Type B pancreatic cell (in vitro differentiated cells): ENCODE measurements around the gene LIMS2. TPM values are rescaled to one million over a fixed set of nuclear protein-coding genes. Genes with fewer than 3 reads are reported as not detected.
A peak's percentile ranks its signal among the peaks of the same experiment; 100 is the strongest.

ENCODE experiments used
- DNase-seq: peaks from one replicate; pipeline ENCODE4 v3.0.0; 2021; ENCODE audit warnings: mixed read lengths; ENCODE audit not compliant: unreplicated experiment; ENCODE audit errors: extremely low spot score
- H3K27ac Mint-ChIP-seq: 2 replicates; pipeline ENCODE4 v1.8.0; 2021; ENCODE audit warnings: mild to moderate bottlenecking, mixed read lengths
- H3K27me3 Mint-ChIP-seq: 2 replicates; pipeline ENCODE4 v1.8.0; 2021; ENCODE audit warnings: mixed read lengths
- H3K36me3 Mint-ChIP-seq: 2 replicates; pipeline ENCODE4 v1.8.0; 2021; ENCODE audit warnings: mixed read lengths
- H3K4me1 Mint-ChIP-seq: one replicate; pipeline ENCODE4 v1.8.0; 2021; ENCODE audit warnings: mixed read lengths; ENCODE audit not compliant: unreplicated experiment
- H3K4me3 Mint-ChIP-seq: 2 replicates; pipeline ENCODE4 v1.8.0; 2021; ENCODE audit warnings: mild to moderate bottlenecking, mixed read lengths
- H3K9me3 Mint-ChIP-seq: 2 replicates; pipeline ENCODE4 v1.8.0; 2021; ENCODE audit warnings: mixed read lengths
- total RNA-seq: library from RNA; stranded (reverse); gene quantifications from 2 replicates; pipeline ENCODE4 v1.2.1, GENCODE V29; 2021; ENCODE audit warnings: low replicate concordance
- TF ChIP-seq, protein P1 (sequence below): fragments of 200-600 bp; sonication (generic); conservative IDR thresholded peaks from 2 replicates; pipeline ENCODE4 v1.5.0; 2021; ENCODE audit warnings: antibody characterized with exemption, mild to moderate bottlenecking

The LIMS2 gene
- total RNA-seq, 1 donor from 2014 or later: 13.1 TPM

DNA sequence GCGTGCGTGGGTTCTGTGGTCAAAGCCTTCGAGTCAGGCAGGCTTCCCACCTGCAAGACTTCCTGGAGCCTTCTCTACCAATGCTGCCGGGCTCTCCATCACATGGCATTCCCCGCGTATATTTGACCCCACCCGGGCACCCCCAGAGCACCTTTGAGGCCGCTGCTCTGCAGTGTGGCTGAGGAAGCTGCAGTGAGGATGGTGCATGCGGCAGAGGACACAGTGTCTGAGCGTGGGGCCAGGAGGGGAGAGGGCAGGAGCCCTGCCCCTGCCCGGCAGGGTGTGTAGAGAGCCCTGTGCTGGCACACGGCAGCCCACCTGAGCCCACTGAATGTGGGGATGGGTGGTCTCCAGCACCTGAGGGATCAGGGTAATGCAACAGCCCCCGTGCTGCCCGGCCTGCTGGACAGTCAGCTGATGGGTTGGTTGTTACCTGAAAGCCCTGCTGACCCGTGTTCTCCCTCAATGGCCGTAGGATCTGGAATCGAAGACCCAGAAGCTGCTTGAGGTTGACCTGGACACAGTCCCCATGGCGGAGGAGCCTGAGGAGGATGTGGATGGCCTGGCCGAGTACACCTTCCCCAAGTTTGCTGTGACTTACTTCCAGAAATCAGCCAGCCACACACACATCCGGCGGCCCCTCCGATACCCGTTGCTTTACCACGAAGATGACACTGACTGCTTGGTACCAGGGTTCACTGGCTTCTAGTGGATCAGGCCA lies 66.1 kb downstream of the LIMS2 start:
- Mint-ChIP-seq H3K4me1 (no peaks in the 10 kb centered on the region), H3K4me3 (no peak overlapping the region), H3K36me3 (no peaks in the 10 kb centered on the region), H3K27ac (no peak overlapping the region), H3K9me3 (peaks cover 7% of the 10 kb centered on the region), H3K27me3 (peaks cover 5% of the 10 kb centered on the region)
- DNase-seq: peak; percentile 59
- TF ChIP-seq, protein P1, sequence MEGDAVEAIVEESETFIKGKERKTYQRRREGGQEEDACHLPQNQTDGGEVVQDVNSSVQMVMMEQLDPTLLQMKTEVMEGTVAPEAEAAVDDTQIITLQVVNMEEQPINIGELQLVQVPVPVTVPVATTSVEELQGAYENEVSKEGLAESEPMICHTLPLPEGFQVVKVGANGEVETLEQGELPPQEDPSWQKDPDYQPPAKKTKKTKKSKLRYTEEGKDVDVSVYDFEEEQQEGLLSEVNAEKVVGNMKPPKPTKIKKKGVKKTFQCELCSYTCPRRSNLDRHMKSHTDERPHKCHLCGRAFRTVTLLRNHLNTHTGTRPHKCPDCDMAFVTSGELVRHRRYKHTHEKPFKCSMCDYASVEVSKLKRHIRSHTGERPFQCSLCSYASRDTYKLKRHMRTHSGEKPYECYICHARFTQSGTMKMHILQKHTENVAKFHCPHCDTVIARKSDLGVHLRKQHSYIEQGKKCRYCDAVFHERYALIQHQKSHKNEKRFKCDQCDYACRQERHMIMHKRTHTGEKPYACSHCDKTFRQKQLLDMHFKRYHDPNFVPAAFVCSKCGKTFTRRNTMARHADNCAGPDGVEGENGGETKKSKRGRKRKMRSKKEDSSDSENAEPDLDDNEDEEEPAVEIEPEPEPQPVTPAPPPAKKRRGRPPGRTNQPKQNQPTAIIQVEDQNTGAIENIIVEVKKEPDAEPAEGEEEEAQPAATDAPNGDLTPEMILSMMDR: no peak

- Mint-ChIP-seq H3K4me1 (no peaks in the 10 kb centered on the region), H3K27ac (no peak overlapping the region), H3K36me3 (no peaks in the 10 kb centered on the region), H3K9me3 (peaks cover 8% of the 10 kb centered on the region), H3K27me3 (peaks cover 3% of the 10 kb centered on the region), H3K4me3 (no peak overlapping the region)
- TF ChIP-seq, protein P1: no peak
- DNase-seq: peak; percentile 60
These were observed 67.0 kb downstream of the LIMS2 start for GRCh38 chr2:127608061-127609030.

DNA sequence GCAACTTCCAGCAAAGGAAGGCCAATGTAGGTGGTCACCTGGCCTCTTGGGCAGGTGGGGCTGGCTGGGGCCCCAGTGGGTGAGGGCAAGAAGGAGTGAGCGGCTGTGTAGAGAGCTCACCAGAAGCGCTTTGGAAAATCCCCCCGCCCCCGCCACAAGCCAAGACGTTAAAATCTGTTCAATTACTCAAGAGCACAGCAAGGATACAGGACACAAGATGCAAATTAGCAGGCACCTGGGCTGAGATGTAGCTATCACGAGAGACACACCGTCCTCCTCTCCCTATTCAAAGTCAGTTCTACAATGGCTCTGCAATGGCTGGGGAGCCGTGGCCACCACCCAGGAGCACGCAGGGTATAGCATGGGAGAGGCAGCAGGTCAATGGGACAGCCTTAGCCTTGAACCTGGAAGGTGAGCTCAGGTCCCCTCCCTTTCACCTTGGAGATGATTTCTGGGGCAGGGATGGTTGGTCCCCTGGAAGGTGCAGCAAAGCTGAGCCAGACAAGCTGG lies 67.9 kb downstream of the LIMS2 start:
- Mint-ChIP-seq H3K27me3 (no peaks in the 10 kb centered on the region), H3K36me3 (no peaks in the 10 kb centered on the region), H3K4me1 (no peaks in the 10 kb centered on the region), H3K4me3 (no peak overlapping the region), H3K27ac (no peak overlapping the region), H3K9me3 (peaks cover 8% of the 10 kb centered on the region)
- TF ChIP-seq, protein P1: no peak
- peak; percentile 57 for DNase-seq

DNA sequence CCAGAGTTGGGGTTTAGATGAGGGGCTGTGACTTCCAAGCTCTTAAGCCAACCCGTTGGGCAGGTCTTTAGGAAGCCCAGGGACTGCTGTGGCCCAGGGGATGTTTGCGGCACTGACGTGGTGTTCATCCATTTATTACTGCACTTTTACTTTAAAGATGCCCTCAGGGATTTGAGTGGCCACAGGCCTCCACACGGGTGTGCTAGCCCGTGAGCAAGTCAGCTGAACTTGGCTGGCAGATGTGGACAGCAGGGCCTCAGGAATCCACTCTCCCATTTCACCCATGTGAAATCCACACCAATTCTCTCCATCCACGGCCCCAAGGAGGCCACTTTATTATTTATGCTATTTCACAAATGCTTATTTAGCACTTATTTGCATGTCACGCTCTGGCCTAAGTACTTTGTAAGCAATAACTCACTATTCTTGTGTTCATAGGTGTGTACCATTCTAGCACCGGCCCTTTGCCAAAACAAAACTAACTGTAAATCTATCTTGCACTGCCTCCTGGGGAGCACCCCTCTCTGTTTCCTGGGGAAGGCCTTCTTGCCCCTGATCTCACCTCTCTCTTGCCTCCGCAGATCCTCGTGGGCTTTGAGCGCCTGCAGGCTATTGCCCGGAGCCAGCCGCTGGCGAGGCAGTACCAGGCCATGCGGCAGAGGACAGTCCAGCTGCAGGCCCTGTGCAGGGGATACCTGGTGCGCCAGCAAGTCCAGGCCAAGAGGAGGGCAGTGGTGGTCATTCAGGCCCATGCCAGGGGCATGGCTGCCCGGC lies 68.5 kb downstream of the LIMS2 start:
- Mint-ChIP-seq H3K4me1 (no peaks in the 10 kb centered on the region), H3K4me3 (no peak overlapping the region), H3K9me3 (peaks cover 8% of the 10 kb centered on the region), H3K27ac (no peak overlapping the region), H3K36me3 (no peaks in the 10 kb centered on the region), H3K27me3 (no peaks in the 10 kb centered on the region)
- peak; percentile 58 for DNase-seq
- TF ChIP-seq, protein P1: no peak

- DNase-seq: peak; percentile 32
- Mint-ChIP-seq H3K4me1 (no peaks in the 10 kb centered on the region), H3K4me3 (no peak overlapping the region), H3K27ac (no peak overlapping the region), H3K36me3 (no peaks in the 10 kb centered on the region), H3K27me3 (no peaks in the 10 kb centered on the region), H3K9me3 (peaks cover 8% of the 10 kb centered on the region)
- TF ChIP-seq, protein P1: no peak
These were observed 69.6 kb downstream of the LIMS2 start for GRCh38 chr2:127605691-127606263.
